Muscle of leg (tissue), 16 donors: ENCODE data around the gene ANGPTL3. TPM values are rescaled to one million over a fixed set of nuclear protein-coding genes. Genes with fewer than 3 reads are reported as not detected.
"Not testable (repeated sequence)": the region's sequence is repeated elsewhere in the genome, so short reads cannot be mapped to it uniquely, and the experiment has no call there.

Experiments
- DNase-seq: peaks from one replicate; pipeline ENCODE4 v3.0.0; 2013
- H3K27ac ChIP-seq: one replicate; pipeline ENCODE4 v1.5.1; 2013; ENCODE audit warnings: mild to moderate bottlenecking, low read length, control low read depth
- H3K27me3 ChIP-seq: one replicate; pipeline ENCODE4 v1.6.1; 2013; ENCODE audit warnings: low read length; ENCODE audit not compliant: control insufficient read depth, insufficient read depth
- H3K36me3 ChIP-seq: one replicate; pipeline ENCODE4 v1.6.1; 2013; ENCODE audit warnings: low read length; ENCODE audit not compliant: control insufficient read depth, insufficient read depth
- H3K4me1 ChIP-seq: one replicate; pipeline ENCODE4 v1.6.1; 2013; ENCODE audit warnings: low read length; ENCODE audit not compliant: control insufficient read depth, insufficient read depth
- H3K4me3 ChIP-seq: one replicate; pipeline ENCODE4 v1.5.1; 2013; ENCODE audit warnings: low read length, control low read depth
- H3K9me3 ChIP-seq: replicated peaks from 2 replicates; pipeline ENCODE4 v1.6.1; 2013; ENCODE audit warnings: low read depth, low read length; ENCODE audit not compliant: control insufficient read depth
- WGBS: methylation state at CpG from one replicate; pipeline ENCODE4 v1.1.5; 2013; ENCODE audit warnings: missing lambda C conversion rate; ENCODE audit not compliant: insufficient coverage; 5-methylcytosine and 5-hydroxymethylcytosine counted together
- long read RNA-seq, 11 donors: transcript quantifications; one replicate each; lab custom pipeline, GENCODE V29; 2026
- polyA plus RNA-seq, 8 donors: library from polyadenylated mRNA; unstranded; fragments of 120-200 nt; gene quantifications; one replicate each; pipeline versions ENCODE4 v1.2.1 to v1.2.3, GENCODE V29; 2013; ENCODE audit warnings: inconsistent platforms in 1 of 8, low replicate concordance in 1 of 8; ENCODE audit not compliant: insufficient read length in 8 of 8, insufficient read depth in 1 of 8
- total RNA-seq: library from RNA; stranded (reverse); fragments of 120-200 nt; gene quantifications from one replicate; pipeline ENCODE4 v1.2.4, GENCODE V29; 2013

The ANGPTL3 gene, protein sequence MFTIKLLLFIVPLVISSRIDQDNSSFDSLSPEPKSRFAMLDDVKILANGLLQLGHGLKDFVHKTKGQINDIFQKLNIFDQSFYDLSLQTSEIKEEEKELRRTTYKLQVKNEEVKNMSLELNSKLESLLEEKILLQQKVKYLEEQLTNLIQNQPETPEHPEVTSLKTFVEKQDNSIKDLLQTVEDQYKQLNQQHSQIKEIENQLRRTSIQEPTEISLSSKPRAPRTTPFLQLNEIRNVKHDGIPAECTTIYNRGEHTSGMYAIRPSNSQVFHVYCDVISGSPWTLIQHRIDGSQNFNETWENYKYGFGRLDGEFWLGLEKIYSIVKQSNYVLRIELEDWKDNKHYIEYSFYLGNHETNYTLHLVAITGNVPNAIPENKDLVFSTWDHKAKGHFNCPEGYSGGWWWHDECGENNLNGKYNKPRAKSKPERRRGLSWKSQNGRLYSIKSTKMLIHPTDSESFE
- total RNA-seq (0.04 TPM), polyA plus RNA-seq (under 1 TPM in 7 of 8 donors, not detected in 1; 0.04 to 0.95 (median 0.21) TPM)
- long read RNA-seq, donor 1, result 0 reads
- long read RNA-seq, donor 2, result 0 reads
- long read RNA-seq, donor 3, result 0 reads
- long read RNA-seq, donor 4, result 0 reads
- long read RNA-seq, donor 5, result 0 reads
- long read RNA-seq, donor 6, result 0 reads
- long read RNA-seq, donor 7, result 0 reads
- long read RNA-seq, donor 8, result 0 reads
- long read RNA-seq, donor 9, partial matches to known transcripts, result 0 of 1 reads
- long read RNA-seq, donor 9, other reads (novel, unspliced or antisense), result 0 of 1 reads
- long read RNA-seq, donor 10, result 0 reads
- long read RNA-seq, donor 11, result 0 reads

DNA sequence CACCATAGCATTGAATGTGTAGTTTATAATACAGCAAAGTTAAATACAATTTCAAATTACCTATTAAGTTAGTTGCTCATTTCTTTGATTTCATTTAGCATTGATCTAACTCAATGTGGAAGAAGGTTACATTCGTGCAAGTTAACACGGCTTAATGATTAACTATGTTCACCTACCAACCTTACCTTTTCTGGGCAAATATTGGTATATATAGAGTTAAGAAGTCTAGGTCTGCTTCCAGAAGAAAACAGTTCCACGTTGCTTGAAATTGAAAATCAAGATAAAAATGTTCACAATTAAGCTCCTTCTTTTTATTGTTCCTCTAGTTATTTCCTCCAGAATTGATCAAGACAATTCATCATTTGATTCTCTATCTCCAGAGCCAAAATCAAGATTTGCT is at the start of gene ANGPTL3:
ANGPTL3 (plus strand) TSS at position 240 of the 400 bp plus-strand sequence; CDS start at position 287, 47 bp downstream.
- WGBS, result no CpG with 5 or more reads among the region's 3 CpGs
- H3K27me3 ChIP-seq, result no peaks in the 10 kb centered on the region
- no peak within 1 kb of the TSS for H3K4me3 ChIP-seq
- no peak for DNase-seq
- no peaks in the 10 kb centered on the region for H3K36me3 ChIP-seq
- no peak within 1 kb of the TSS for H3K27ac ChIP-seq
- no peaks in the 10 kb centered on the region for H3K9me3 ChIP-seq
- no peaks in the 10 kb centered on the region for H3K4me1 ChIP-seq

- WGBS, result no CpG with 5 or more reads among the region's 2 CpGs
- Histone ChIP-seq H3K27me3 (no peaks in the 10 kb centered on the region), H3K36me3 (no peaks in the 10 kb centered on the region), H3K27ac (no peak overlapping the region), H3K9me3 (no peaks in the 10 kb centered on the region), H3K4me1 (no peaks in the 10 kb centered on the region), H3K4me3 (no peak overlapping the region)
- DNase-seq, result no peak
Observed at GRCh38 chr1:62561306-62561705, 36.0 kb upstream of the ANGPTL3 start.

- H3K9me3 ChIP-seq, H3K4me1 ChIP-seq, H3K36me3 ChIP-seq, DNase-seq, H3K27ac ChIP-seq, H3K4me3 ChIP-seq, H3K27me3 ChIP-seq: not testable (repeated sequence)
- no CpG with 5 or more reads among the region's 1 CpG for WGBS
Observed at GRCh38 chr1:62567182-62567581, 30.1 kb upstream of the ANGPTL3 start.

DNA sequence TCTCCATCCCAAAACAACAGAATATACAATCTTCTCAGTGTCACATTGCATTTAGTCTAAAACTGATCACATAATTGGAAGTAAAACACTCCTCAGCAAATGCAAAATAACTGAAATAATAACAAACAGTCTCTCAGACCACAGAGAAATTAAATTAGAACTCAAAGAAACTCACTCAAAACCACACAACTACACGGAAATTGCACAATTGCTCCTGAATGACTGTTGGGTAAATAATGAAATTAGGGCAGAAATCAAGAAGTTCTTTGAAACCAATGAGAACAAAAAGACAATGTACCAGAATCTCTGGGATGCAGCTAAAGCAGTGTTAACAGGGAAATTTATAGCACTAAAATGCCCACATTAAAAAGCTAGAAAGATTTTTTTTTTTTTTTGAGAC is 29.4 kb upstream of the ANGPTL3 start:
- WGBS, result no CpG with 5 or more reads among the region's 1 CpG
- not testable (repeated sequence) for H3K27ac ChIP-seq

DNA sequence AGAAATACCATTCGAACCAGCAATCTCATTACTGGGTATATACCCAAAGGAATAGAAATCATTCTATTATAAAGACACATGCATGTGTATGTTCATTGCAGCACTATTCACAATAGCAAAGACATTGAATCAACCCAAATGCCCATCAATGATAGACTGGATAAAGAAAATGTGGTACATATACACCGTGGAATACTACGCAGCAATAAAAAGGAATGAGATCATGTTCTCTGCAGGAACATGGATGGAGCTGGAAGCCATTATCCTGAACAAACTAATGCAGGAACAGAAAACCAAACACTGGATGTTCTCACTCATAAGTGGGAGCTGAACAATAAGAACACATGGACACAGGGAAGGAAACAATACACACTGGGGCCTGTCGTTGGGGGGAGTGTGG is 25.8 kb upstream of the ANGPTL3 start:
- not testable (repeated sequence) for DNase-seq, H3K4me1 ChIP-seq, H3K9me3 ChIP-seq, H3K27ac ChIP-seq, H3K36me3 ChIP-seq, H3K4me3 ChIP-seq, H3K27me3 ChIP-seq
- WGBS, result 100% methylated on average over 1 of the region's 4 CpGs

More for the DNA sequence above, 29.4 kb upstream of the ANGPTL3 start:
- H3K4me1 ChIP-seq, H3K4me3 ChIP-seq, DNase-seq, H3K36me3 ChIP-seq, H3K27me3 ChIP-seq, H3K9me3 ChIP-seq: not testable (repeated sequence)

GRCh38 chr1:62572476-62572875 is 24.8 kb upstream of the ANGPTL3 start:
- Histone ChIP-seq H3K4me3 (no peak overlapping the region), H3K4me1 (no peaks in the 10 kb centered on the region), H3K27ac (no peak overlapping the region), H3K36me3 (peaks cover 8% of the 10 kb centered on the region), H3K27me3 (no peaks in the 10 kb centered on the region), H3K9me3 (peaks cover 5% of the 10 kb centered on the region)
- DNase-seq, result no peak

DNA sequence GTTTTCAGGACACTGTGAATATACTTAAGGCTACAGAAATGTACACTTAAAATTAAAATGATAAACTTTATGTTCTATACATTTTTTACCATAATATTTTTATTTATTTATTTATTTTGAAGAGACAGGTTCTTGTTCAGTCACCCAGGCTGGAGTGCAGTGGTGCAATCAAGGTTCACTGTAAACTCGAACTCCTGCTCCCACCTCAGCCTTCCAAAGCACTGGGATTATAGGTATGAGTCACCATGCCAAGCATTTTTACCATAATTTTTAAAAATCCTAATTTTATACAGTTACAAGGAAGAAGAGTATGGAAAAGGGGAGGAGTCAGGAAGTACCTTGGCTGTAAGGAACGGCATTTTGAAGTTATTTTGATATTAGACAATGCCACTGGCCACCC is 23.6 kb upstream of the ANGPTL3 start:
- Histone ChIP-seq H3K27me3 (no peaks in the 10 kb centered on the region), H3K4me1 (no peaks in the 10 kb centered on the region), H3K36me3 (peaks cover 8% of the 10 kb centered on the region), H3K9me3 (peaks cover 5% of the 10 kb centered on the region), H3K27ac (no peak overlapping the region), H3K4me3 (no peak overlapping the region)
- DNase-seq, result no peak
- no CpG with 5 or more reads among the region's 2 CpGs for WGBS

DNA sequence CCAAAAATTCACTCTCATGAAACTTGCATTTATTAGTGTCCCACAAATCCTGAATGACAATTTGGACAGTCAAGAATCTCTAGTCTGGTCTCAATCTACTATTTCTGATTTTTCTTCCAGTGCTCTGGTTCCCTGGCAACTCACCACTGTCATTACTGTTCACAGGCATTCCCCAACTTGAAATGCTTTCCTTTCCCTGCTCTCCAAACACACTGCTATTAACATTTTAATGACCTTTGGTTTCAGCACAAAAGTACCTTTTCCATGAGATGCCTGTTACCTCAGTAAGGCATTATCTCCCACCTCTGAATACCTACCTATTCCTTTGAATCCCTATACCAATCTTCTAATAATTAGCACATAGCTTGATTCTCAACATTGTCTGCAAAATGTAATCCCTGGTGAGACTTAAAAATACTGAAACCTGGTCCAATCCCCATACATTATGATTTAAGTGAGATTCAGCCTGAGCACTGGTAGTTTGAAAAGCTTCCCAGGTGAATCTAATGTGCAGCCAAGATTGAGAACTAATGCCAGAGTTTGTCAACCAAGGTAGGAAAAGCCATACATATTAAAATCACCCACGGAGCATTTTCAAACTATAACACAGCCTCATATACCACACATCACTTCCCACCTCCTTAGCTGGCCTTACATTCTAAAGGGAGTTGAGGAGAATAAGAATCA is 11.7 kb upstream of the ANGPTL3 start:
- Histone ChIP-seq H3K4me3 (no peak overlapping the region), H3K27ac (no peak overlapping the region), H3K9me3 (no peaks in the 10 kb centered on the region), H3K27me3 (no peaks in the 10 kb centered on the region), H3K36me3 (no peaks in the 10 kb centered on the region), H3K4me1 (no peaks in the 10 kb centered on the region)
- peak; percentile 45 for DNase-seq
- WGBS, result no CpG with 5 or more reads among the region's 1 CpG

DNA sequence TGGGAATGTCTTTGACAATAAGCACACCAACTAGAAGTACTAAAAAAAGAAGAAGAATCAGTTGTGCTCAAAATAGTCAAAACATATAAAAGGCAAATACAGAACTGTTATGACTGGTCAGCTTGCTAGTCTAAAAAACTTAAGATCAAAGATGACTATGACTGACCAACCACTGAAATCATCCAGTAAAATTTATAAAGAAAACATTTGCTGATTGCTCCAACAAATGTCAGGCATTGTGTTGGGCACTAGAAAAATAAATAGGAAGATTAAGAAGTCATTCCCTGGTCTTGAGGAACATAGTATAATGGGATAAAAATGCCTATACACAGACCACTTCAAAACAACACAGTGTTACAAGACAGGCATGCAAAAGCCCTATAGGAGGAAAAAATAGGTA is 9.3 kb upstream of the ANGPTL3 start:
- Histone ChIP-seq H3K27ac (no peak overlapping the region), H3K27me3 (no peaks in the 10 kb centered on the region), H3K9me3 (no peaks in the 10 kb centered on the region), H3K4me3 (no peak overlapping the region), H3K36me3 (no peaks in the 10 kb centered on the region), H3K4me1 (no peaks in the 10 kb centered on the region)
- DNase-seq, result no peak

DNA sequence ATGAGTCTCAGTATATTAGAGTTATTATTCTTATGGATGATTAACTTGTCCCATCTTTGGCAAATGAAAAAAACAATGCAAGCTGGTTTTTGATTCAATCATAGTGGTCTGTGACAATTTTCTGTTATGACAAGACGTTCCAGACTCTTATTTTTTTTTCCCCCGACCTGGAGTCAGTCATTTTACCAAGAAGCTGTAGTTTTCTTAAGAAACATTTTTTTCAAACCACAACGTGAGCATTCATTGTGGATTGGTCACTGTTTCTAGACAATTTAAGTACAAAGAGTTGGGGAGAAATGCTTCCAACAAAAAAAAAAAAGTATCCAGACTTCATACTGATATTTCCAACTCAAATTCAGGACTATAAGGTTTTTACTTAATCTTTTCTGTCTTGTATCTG is 8.0 kb upstream of the ANGPTL3 start:
- Histone ChIP-seq H3K27me3 (no peaks in the 10 kb centered on the region), H3K4me3 (no peak overlapping the region), H3K4me1 (no peaks in the 10 kb centered on the region), H3K36me3 (no peaks in the 10 kb centered on the region), H3K27ac (no peak overlapping the region), H3K9me3 (no peaks in the 10 kb centered on the region)
- WGBS, result no CpG with 5 or more reads among the region's 3 CpGs
- DNase-seq, result no peak
